BE2C (cell line): ENCODE data around the gene LDAH.
"Not testable (repeated sequence)": the region's sequence is repeated elsewhere in the genome, so short reads cannot be mapped to it uniquely, and the experiment has no call there.

ENCODE experiments used
- DNase-seq: peaks from one replicate; pipeline ENCODE4 v3.0.0-alpha.2; 2020
- H3K27me3 ChIP-seq: fragments of 250-450 bp; sonication (Bioruptor Pico); 2 replicates; pipeline ENCODE4 v1.5.1; 2020; ENCODE audit warnings: mild to moderate bottlenecking
- H3K36me3 ChIP-seq: fragments of 250-450 bp; sonication (Bioruptor Pico); 2 replicates; pipeline ENCODE4 v1.5.1; 2020; ENCODE audit warnings: mild to moderate bottlenecking
- H3K4me1 ChIP-seq: fragments of 250-450 bp; sonication (Bioruptor Pico); 2 replicates; pipeline ENCODE4 v1.5.1; 2020
- H3K4me3 ChIP-seq: 2 replicates; pipeline ENCODE4 v1.5.1; 2011; ENCODE audit warnings: low read depth, low read length
- H3K9me3 ChIP-seq: fragments of 250-450 bp; sonication (Bioruptor Pico); 2 replicates; pipeline ENCODE4 v1.5.1; 2020
- CTCF ChIP-seq: IDR thresholded peaks from 2 replicates; pipeline ENCODE4 v1.5.1; 2012; ENCODE audit warnings: mild to moderate bottlenecking, low read depth, low read length

The LDAH gene

GRCh38 chr2:20726913-20727312, 96.0 kb downstream of the LDAH start:
- no peak overlapping the region for H3K4me3 ChIP-seq
- DNase-seq, result no peak
- H3K9me3 ChIP-seq, result no peaks in the 10 kb centered on the region
- TF ChIP-seq CTCF, result no peak
- H3K4me1 ChIP-seq, result peaks cover 15% of the 10 kb centered on the region
- H3K27me3 ChIP-seq, result no peaks in the 10 kb centered on the region
- H3K36me3 ChIP-seq, result no peaks in the 10 kb centered on the region; the same call in none of the 2 replicates

GRCh38 chr2:20725782-20726181, 97.1 kb downstream of the LDAH start:
- no peaks in the 10 kb centered on the region for H3K9me3 ChIP-seq
- H3K4me3 ChIP-seq, result no peak overlapping the region
- TF ChIP-seq CTCF, result no peak
- H3K27me3 ChIP-seq, result no peaks in the 10 kb centered on the region
- peaks cover 15% of the 10 kb centered on the region for H3K4me1 ChIP-seq
- no peak for DNase-seq
- H3K36me3 ChIP-seq, result no peaks in the 10 kb centered on the region; the same call in none of the 2 replicates

GRCh38 chr2:20724500-20725053, 98.3 kb downstream of the LDAH start:
- H3K4me3 ChIP-seq, result no peak overlapping the region
- H3K36me3 ChIP-seq, result no peaks in the 10 kb centered on the region; the same call in none of the 2 replicates
- no peaks in the 10 kb centered on the region for H3K9me3 ChIP-seq
- DNase-seq, result no peak
- peaks cover 15% of the 10 kb centered on the region for H3K4me1 ChIP-seq
- H3K27me3 ChIP-seq, result no peaks in the 10 kb centered on the region
- no peak for TF ChIP-seq CTCF

- no peak for TF ChIP-seq CTCF
- no peak overlapping the region for H3K4me3 ChIP-seq
- peaks cover 15% of the 10 kb centered on the region for H3K4me1 ChIP-seq
- no peak for DNase-seq
- H3K36me3 ChIP-seq, result no peaks in the 10 kb centered on the region; the same call in none of the 2 replicates
- no peaks in the 10 kb centered on the region for H3K27me3 ChIP-seq
- no peaks in the 10 kb centered on the region for H3K9me3 ChIP-seq
Measured at GRCh38 chr2:20723543-20723942, 99.4 kb downstream of the LDAH start.

GRCh38 chr2:20722592-20723240, 100.2 kb downstream of the LDAH start:
- Histone ChIP-seq H3K4me3 (no peak overlapping the region), H3K27me3 (no peaks in the 10 kb centered on the region), H3K9me3 (no peaks in the 10 kb centered on the region), H3K36me3 (no peaks in the 10 kb centered on the region; the same call in none of the 2 replicates), H3K4me1 (peaks cover 8% of the 10 kb centered on the region)
- no peak for TF ChIP-seq CTCF
- no peak for DNase-seq

- Histone ChIP-seq H3K36me3 (no peaks in the 10 kb centered on the region; the same call in 1 of the 2 replicates), H3K27me3 (no peaks in the 10 kb centered on the region), H3K4me3 (no peak overlapping the region), H3K4me1 (no peaks in the 10 kb centered on the region), H3K9me3 (no peaks in the 10 kb centered on the region)
- DNase-seq, result no peak
- no peak for TF ChIP-seq CTCF
Measured at GRCh38 chr2:20717641-20718040, 105.3 kb downstream of the LDAH start.

GRCh38 chr2:20716164-20716563, 106.7 kb downstream of the LDAH start:
- not testable (repeated sequence) for H3K27me3 ChIP-seq, H3K4me3 ChIP-seq, H3K4me1 ChIP-seq, H3K9me3 ChIP-seq, H3K36me3 ChIP-seq, DNase-seq

- not testable (repeated sequence) for H3K4me1 ChIP-seq, H3K4me3 ChIP-seq, H3K9me3 ChIP-seq, DNase-seq, H3K36me3 ChIP-seq, H3K27me3 ChIP-seq
Measured at GRCh38 chr2:20714412-20714811, 108.5 kb downstream of the LDAH start.

GRCh38 chr2:20713585-20713984, 109.3 kb downstream of the LDAH start:
- H3K27me3 ChIP-seq, result not testable (repeated sequence)

More at GRCh38 chr2:20713585-20713984, 109.3 kb downstream of the LDAH start:
- DNase-seq, H3K36me3 ChIP-seq, H3K9me3 ChIP-seq, H3K4me3 ChIP-seq, H3K4me1 ChIP-seq: not testable (repeated sequence)
